Subcutaneous adipose tissue (tissue), 4 donors: ENCODE data around the gene NETO1. TPM values are rescaled to one million over a fixed set of nuclear protein-coding genes. Genes with fewer than 3 reads are reported as not detected.

Experiments
- total RNA-seq, 4 donors: library from RNA; depleted of rRNA; stranded (reverse); fragments of >200 nt; gene quantifications; one replicate each; pipeline ENCODE4 v1.1.0, GENCODE V29; 2016
- TF ChIP-seq, protein P1 (sequence below): fragments of 450-650 bp; IDR thresholded peaks from one replicate; pipeline ENCODE4 v1.5.1; 2016; ENCODE audit warnings: low read depth, mild to moderate bottlenecking, control low read depth, antibody characterized with exemption, moderate library complexity

NETO1 gene
- total RNA-seq, 4 donors from 2014 or later = 0.51 to 16.8 (median 2.4) TPM; not detected in 1

DNA sequence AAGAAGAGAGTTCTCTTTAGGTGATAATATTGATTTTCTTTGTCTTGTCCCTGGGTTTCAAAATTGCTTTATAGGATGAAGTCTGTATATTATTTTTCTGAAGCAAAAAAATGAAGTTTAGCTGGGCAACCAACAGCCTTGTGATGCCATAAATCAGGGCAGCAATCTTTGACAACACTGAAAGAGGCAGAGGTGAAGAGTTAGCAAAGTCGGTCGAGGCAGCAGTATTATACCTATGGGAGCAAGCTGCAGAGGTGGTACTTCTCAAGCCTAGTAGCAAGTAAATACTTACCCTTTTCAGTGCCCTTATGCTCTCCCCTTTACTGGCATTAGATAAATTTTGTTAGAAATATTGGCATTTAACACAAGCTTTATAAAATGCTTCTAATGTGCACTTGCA is 92.9 kb downstream of the NETO1 start:
- TF ChIP-seq, protein P1, sequence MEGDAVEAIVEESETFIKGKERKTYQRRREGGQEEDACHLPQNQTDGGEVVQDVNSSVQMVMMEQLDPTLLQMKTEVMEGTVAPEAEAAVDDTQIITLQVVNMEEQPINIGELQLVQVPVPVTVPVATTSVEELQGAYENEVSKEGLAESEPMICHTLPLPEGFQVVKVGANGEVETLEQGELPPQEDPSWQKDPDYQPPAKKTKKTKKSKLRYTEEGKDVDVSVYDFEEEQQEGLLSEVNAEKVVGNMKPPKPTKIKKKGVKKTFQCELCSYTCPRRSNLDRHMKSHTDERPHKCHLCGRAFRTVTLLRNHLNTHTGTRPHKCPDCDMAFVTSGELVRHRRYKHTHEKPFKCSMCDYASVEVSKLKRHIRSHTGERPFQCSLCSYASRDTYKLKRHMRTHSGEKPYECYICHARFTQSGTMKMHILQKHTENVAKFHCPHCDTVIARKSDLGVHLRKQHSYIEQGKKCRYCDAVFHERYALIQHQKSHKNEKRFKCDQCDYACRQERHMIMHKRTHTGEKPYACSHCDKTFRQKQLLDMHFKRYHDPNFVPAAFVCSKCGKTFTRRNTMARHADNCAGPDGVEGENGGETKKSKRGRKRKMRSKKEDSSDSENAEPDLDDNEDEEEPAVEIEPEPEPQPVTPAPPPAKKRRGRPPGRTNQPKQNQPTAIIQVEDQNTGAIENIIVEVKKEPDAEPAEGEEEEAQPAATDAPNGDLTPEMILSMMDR = no peak

GRCh38 chr18:72772916-72773315 is 94.9 kb downstream of the NETO1 start:
- TF ChIP-seq, protein P1 = no peak

GRCh38 chr18:72768681-72769229 is 99.0 kb downstream of the NETO1 start:
- TF ChIP-seq, protein P1 = no peak

GRCh38 chr18:72762515-72763122 is 105.2 kb downstream of the NETO1 start:
- TF ChIP-seq, protein P1 = no peak

DNA sequence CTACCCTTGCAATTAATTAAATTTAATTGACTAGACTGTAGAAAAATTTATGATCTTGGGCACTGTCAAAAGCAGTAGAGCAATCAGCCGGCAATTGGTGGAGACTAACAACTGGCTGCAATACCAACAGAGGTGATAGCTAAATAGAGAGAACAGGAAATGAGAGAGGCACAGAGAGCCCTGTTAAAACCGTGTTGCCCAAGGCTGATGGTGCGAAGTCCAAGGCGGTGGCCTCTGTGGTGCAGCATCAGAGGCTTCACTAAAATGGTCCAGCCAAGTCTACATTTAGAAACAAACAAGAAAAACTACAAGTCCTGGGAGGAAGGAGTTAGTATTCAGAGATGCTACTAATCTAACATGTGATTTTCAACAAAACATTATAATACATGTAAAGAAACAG is 115.6 kb downstream of the NETO1 start:
- TF ChIP-seq, protein P1 = no peak

DNA sequence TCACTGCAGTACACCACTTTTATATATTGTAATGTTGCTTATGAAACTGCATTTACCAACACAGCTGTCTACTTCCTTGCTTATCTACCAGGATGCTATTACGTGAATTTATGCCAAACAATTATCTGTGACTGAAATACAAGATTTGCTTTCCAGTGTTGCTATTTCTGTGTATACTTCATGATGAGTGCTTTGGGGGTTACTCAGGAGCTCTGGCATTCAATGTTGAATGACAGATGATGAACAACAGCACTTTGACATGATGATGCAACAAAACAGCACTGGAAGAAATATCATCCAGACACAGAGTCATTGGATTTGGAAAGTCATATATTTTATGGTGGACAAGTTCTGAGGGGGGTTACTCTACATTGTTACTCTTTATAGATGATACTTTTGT is 125.8 kb downstream of the NETO1 start:
- TF ChIP-seq, protein P1 = no peak

- TF ChIP-seq, protein P1 = no peak
These were observed 129.7 kb downstream of the NETO1 start for GRCh38 chr18:72738136-72738535.
